ENCODE results near the gene CA9.

- TF ChIP-seq CTCF (IDR thresholded peaks at IDR 0.05) (no peak), POLR2A (IDR thresholded peaks at IDR 0.05) (no peak)
These were observed 39.9 kb downstream of the CA9 start for GRCh38 chr9:35713578-35713977.
